HG02759 (cell line): ENCODE measurements around the gene DCUN1D4.
"Not testable (repeated sequence)": the region's sequence is repeated elsewhere in the genome, so short reads cannot be mapped to it uniquely, and the experiment has no call there.

Experiments used
- ATAC-seq: cut with Tn5 transposase; IDR thresholded peaks from one replicate; pipeline ENCODE4 v1.9.1; 2021; ENCODE audit warnings: mild to moderate bottlenecking, moderate library complexity; ENCODE audit not compliant: unreplicated experiment

DCUN1D4 gene

DNA sequence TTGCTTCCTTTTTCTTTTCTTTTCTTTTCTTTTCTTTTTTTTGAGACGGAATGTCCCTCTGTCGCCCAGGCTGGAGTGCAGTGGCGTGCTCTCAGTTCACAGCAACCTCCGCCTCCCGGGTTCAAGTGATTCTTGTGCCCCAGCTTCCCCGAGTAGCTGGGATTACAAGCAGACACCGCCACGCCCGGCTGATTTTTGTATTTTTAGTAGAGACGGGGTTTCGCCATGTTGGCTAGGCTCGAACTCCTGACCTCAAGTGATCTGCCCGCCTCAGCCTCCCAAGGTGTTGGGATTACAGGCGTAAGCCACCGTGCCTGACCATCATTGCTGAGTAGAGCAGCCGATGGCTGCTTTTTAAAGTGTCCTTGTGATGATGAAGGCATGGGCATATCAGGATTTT lies 50.4 kb downstream of the DCUN1D4 start:
- ATAC-seq = not testable (repeated sequence)

GRCh38 chr4:51894059-51894645 lies 51.2 kb downstream of the DCUN1D4 start:
- no peak for ATAC-seq

GRCh38 chr4:51895158-51895557 lies 52.2 kb downstream of the DCUN1D4 start:
- ATAC-seq = peak; percentile 42

GRCh38 chr4:51895816-51896408 lies 53.0 kb downstream of the DCUN1D4 start:
- ATAC-seq = peak; percentile 97

GRCh38 chr4:51901363-51901762 lies 58.4 kb downstream of the DCUN1D4 start:
- ATAC-seq = no peak

GRCh38 chr4:51906167-51906958 lies 63.4 kb downstream of the DCUN1D4 start:
- ATAC-seq = peak; percentile 99

DNA sequence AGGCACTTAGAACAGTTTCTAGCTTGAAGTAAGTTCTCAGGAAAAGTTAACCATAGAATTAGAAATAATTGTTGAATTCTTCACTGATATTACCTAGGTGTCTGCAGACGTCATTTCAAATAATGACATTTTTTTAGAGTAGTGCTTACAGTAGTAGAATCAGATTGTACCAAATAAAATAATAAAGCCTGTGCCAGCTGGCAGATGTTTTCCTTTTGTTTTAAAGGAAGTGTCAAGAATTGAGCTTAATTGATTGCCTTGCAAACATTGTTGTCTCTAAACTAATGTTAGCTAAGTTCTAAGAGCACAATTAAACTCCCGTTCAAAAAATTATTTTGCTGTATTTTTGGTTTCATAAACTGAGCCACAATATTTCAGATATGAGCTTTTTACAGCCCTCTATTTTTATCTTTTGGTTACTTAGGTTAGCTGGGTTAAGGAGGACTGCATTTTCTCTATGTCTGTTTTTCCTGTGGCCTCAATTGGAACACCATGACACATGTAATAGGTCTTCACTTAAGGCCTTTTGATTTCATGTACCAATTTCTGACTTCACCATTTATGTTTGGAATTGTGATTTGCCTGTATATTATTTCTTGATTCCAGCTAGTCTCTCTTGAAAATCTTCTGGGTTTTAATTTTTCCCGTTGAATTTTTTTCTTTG lies 64.2 kb downstream of the DCUN1D4 start:
- ATAC-seq = no peak

DNA sequence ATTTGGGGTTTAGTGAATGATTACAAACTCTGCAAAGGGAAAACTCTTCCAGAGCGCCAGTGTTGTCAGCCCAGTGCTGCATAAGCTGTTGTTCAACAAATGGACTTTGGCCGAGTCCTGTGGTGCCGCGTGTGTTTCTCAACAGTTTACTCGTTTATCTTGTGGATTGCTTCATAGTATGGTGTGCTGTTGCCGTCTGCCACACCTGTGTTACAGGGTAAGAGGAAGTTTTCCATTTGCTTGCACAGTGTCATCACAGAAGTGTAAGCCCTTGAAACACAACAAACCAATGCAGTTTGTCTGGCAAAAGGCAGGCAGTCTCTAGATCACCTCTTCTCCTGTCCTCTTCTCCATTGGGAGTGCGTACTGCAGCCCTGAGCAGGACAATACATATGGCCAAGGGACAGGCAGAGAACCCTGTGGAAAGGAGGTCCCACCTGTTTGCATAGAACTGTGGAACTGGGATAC lies 66.3 kb downstream of the DCUN1D4 start:
- no peak for ATAC-seq

DNA sequence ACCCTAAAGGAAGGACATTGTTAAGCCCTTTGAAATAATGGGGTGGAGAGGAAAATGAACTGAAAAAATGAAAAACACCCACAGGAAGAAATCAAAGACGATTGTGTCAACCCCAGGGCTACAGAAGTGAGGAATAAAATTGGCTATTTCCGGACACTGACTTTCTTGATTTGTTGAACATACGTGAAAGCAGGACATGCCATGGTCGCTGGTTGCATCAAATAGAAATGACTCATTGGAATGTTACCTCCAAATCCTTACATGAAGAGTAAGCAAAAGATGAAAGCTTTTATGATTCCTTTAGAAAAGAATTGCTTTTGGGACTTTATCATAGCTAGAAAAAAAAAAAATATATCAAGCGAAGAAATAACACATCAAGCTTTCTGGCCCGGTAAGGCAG lies 75.3 kb downstream of the DCUN1D4 start:
- no peak for ATAC-seq

- no peak for ATAC-seq
These were observed 80.4 kb downstream of the DCUN1D4 start for GRCh38 chr4:51923343-51923742.

DNA sequence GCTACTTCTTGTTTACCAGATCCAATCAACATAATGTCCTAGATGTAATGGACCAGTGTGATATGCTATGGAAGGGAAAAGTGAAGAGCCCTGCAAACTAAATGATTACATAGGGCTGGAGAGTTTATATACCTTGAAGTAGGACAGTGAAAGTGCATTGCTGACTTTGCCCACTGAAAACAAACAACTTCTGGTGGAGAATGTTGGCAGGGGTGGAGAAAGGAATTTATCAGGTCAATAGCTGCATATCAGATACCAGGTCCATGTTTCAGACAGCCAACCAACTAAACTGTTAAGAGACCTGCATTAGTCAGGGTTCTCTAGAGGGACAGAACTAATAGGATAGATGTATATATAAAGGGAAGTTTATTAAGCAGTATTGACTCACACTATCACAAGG lies 82.4 kb downstream of the DCUN1D4 start:
- ATAC-seq = no peak

DNA sequence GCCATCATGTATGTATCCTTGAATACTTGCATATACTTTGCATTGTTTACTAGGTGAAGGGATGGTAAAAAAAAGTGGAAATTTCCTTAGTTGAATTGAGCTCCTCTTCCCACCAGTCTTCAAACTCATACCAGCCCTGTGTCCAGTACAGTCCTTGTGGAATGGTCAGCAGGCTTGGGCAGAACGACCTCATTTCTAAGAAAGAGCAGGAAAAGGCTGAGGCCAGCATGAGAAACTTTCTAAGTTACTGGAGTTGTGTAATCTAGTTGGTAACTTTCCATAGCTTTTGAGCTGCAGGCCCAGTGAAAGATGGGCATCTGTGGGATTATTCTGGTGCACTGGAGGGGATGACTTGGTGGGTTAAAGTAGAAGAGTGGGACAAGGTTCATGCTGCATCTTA lies 87.6 kb downstream of the DCUN1D4 start:
- no peak for ATAC-seq

- no peak for ATAC-seq
These were observed 88.5 kb downstream of the DCUN1D4 start for GRCh38 chr4:51931461-51931860.

DNA sequence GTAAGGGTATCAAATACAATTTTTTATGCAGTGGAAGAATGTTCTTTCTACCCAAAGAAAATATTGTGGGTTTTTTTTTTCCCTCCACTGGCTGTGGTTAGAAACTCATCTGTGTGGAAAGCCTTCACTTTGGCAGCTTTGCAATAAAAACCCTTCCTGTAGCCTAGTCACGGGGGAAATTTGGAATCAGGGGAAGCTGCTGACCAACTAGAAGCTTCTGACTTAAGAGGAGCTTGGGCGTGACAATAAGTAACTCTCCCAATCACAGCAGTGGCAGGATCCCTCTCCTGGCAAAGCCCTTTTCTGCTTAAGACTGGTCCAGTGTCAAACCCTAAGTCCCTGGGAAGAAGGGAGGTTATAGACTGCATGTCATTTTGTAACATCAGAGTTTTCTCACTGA lies 89.3 kb downstream of the DCUN1D4 start:
- ATAC-seq = no peak

DNA sequence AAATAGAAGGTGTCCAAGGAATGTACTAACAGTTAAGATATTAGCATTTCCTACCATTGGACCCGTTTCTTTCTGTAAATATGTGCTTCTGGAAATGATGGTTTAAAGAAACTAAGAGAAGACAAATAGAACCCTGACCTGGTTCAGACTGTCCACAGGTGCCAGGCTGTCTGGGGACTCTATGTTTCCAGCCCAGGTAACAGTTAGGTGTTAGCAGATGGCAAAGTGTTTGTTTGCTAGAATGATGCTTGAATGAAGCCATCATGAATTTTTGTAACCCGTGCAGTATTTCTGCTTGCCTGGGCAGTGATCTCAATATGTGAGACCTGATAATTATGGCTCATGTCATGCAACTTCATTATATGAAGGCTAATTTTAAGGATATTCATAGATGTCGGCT lies 89.7 kb downstream of the DCUN1D4 start:
- ATAC-seq = no peak

DNA sequence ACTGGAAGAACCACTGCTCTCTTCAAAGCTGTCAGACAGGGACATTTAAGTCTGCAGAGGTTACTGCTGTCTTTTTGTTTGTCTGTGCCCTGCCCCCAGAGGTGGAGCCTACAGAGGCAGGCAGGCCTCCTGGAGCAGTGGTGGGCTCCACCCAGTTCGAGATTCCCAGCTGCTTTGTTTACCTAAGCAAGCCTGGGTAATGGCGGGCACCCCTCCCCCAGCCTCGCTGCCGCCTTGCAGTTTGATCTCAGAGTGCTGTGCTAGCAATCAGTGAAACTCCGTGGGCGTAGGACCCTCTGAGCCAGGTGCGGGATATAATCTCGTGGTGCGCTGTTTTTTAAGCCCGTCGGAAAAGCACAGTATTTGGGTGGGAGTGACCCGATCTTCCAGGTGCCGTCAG lies 97.5 kb downstream of the DCUN1D4 start:
- ATAC-seq = not testable (repeated sequence)

GRCh38 chr4:51942108-51942832 lies 99.3 kb downstream of the DCUN1D4 start:
- no peak for ATAC-seq

DNA sequence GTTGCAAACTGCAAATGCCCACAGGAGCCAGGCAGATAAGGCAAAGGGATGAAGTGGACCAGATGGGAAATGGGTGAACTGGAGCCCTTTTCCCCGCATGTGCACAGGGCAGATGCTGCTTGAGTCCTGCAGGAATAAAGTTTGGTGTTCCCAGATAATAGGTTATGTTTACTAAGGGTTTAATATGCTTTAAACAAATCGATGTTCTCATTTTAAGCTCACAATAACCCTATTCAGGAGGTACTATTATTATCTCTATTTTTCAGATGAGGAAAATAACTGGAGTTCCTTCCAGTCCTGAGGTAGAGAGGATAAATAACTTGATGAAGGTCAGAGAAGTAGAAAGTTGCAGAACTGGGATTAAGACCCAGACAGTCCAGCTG lies 99.9 kb downstream of the DCUN1D4 start:
- ATAC-seq = no peak

GRCh38 chr4:51943221-51943620 lies 100.3 kb downstream of the DCUN1D4 start:
- no peak for ATAC-seq

GRCh38 chr4:51958199-51958968 lies 115.4 kb downstream of the DCUN1D4 start:
- no peak for ATAC-seq
